Hepatocyte (in vitro differentiated cells): ENCODE data around the gene CD69.
"Not testable (repeated sequence)": the region's sequence is repeated elsewhere in the genome, so short reads cannot be mapped to it uniquely, and the experiment has no call there.

Source experiments
- EZH2 ChIP-seq: fragments of 200-600 bp; sonication (generic); IDR thresholded peaks from 2 replicates; pipeline ENCODE4 v1.6.1; 2016; ENCODE audit warnings: antibody characterized with exemption, mild to moderate bottlenecking, borderline replicate concordance
- TF ChIP-seq, protein P1 (sequence below): fragments of 200-600 bp; sonication (generic); IDR thresholded peaks from 2 replicates; pipeline ENCODE4 v1.5.1; 2016; ENCODE audit warnings: antibody characterized with exemption, mild to moderate bottlenecking; ENCODE audit not compliant: poor library complexity

- not testable (repeated sequence) for TF ChIP-seq EZH2
- TF ChIP-seq, protein P1, sequence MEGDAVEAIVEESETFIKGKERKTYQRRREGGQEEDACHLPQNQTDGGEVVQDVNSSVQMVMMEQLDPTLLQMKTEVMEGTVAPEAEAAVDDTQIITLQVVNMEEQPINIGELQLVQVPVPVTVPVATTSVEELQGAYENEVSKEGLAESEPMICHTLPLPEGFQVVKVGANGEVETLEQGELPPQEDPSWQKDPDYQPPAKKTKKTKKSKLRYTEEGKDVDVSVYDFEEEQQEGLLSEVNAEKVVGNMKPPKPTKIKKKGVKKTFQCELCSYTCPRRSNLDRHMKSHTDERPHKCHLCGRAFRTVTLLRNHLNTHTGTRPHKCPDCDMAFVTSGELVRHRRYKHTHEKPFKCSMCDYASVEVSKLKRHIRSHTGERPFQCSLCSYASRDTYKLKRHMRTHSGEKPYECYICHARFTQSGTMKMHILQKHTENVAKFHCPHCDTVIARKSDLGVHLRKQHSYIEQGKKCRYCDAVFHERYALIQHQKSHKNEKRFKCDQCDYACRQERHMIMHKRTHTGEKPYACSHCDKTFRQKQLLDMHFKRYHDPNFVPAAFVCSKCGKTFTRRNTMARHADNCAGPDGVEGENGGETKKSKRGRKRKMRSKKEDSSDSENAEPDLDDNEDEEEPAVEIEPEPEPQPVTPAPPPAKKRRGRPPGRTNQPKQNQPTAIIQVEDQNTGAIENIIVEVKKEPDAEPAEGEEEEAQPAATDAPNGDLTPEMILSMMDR, result not testable (repeated sequence)
Observed at GRCh38 chr12:9713032-9713558, 47.6 kb downstream of the CD69 start.
